HEK293 (cell line): Measurements from ENCODE around the gene SCN7A.

Source experiments
- CTCF ChIA-PET: fragments of 350-600 bp; formaldehyde crosslinking; extraction: SDS; loops from one replicate; lab custom pipeline; 2021; ENCODE audit warnings: antibody characterized with exemption; lab: Yijun Ruan, JAX
- POLR2A ChIA-PET: fragments of 300-600 bp; formaldehyde crosslinking; extraction: SDS; loops from one replicate; lab custom pipeline; 2020; ENCODE audit warnings: antibody characterized with exemption, inconsistent platforms; lab: Yijun Ruan, JAX
- H3K27ac ChIP-seq: fragments of 200-500 bp; sonication (Bioruptor generic); 2 replicates; pipeline ENCODE4 v1.5.1; 2014; ENCODE audit warnings: low read depth, low read length, control low read depth, inconsistent platforms; ENCODE audit errors: extremely low read depth
- H3K36me3 ChIP-seq, 2 experiments: fragments of 200-500 bp in 1 of 2; sonication (Bioruptor generic) in 1 of 2; 1 replicate in 1 of 2; 2 replicates in 1 of 2; pipeline ENCODE4 v1.5.1; 2014 to 2017; ENCODE audit warnings: inconsistent platforms in 2 of 2, low read length in 2 of 2; ENCODE audit not compliant: control insufficient read depth in 2 of 2, insufficient read depth in 1 of 2
- H3K4me1 ChIP-seq: fragments of 200-500 bp; sonication (Bioruptor generic); 2 replicates; pipeline ENCODE4 v1.5.1; 2014; ENCODE audit warnings: mild to moderate bottlenecking, low read length, inconsistent platforms; ENCODE audit not compliant: control insufficient read depth, insufficient read depth
- H3K4me3 ChIP-seq: 2 replicates; pipeline ENCODE4 v1.5.1; 2011; ENCODE audit warnings: low read depth, mild to moderate bottlenecking, control low read depth, low read length, moderate library complexity
- H3K9me3 ChIP-seq: fragments of 200-500 bp; sonication (Bioruptor generic); 2 replicates; pipeline ENCODE4 v1.5.1; 2014; ENCODE audit warnings: low read depth, low read length, inconsistent platforms; ENCODE audit not compliant: control insufficient read depth, insufficient read depth
- CTCF ChIP-seq: fragments of 450-650 bp; formaldehyde crosslinking; IDR thresholded peaks from 2 replicates; pipeline ENCODE4 v1.5.1; 2016; ENCODE audit warnings: missing biosample characterization, missing genetic modification characterization
- GFI1B ChIP-seq: fragments of 450-650 bp; formaldehyde crosslinking; IDR thresholded peaks from 2 replicates; pipeline ENCODE4 v1.5.1; 2016; ENCODE audit warnings: missing biosample characterization, missing genetic modification characterization
- GLIS1 ChIP-seq: fragments of 450-650 bp; formaldehyde crosslinking; IDR thresholded peaks from 2 replicates; pipeline ENCODE4 v1.5.1; 2016; ENCODE audit warnings: missing biosample characterization, missing genetic modification characterization
- INSM2 ChIP-seq: fragments of 450-650 bp; formaldehyde crosslinking; IDR thresholded peaks from 2 replicates; pipeline ENCODE4 v1.5.1; 2016; ENCODE audit warnings: missing biosample characterization, missing genetic modification characterization
- KLF8 ChIP-seq: fragments of 450-650 bp; formaldehyde crosslinking; IDR thresholded peaks from 2 replicates; pipeline ENCODE4 v1.5.1; 2016; ENCODE audit warnings: missing biosample characterization, missing genetic modification characterization
- OVOL3 ChIP-seq: fragments of 450-650 bp; formaldehyde crosslinking; IDR thresholded peaks from 2 replicates; pipeline ENCODE4 v1.5.1; 2016; ENCODE audit warnings: missing biosample characterization, missing genetic modification characterization
- SCRT2 ChIP-seq: fragments of 450-650 bp; formaldehyde crosslinking; IDR thresholded peaks from 2 replicates; pipeline ENCODE4 v1.5.1; 2016; ENCODE audit warnings: missing biosample characterization, missing genetic modification characterization
- SP7 ChIP-seq: fragments of 450-650 bp; formaldehyde crosslinking; IDR thresholded peaks from 2 replicates; pipeline ENCODE4 v1.5.1; 2016; ENCODE audit warnings: missing biosample characterization, missing genetic modification characterization
- TRIM28 ChIP-seq: IDR thresholded peaks from 2 replicates; pipeline ENCODE4 v1.6.1; 2011; ENCODE audit warnings: low read length, control low read depth, borderline replicate concordance
- ZBTB26 ChIP-seq: fragments of 450-650 bp; formaldehyde crosslinking; optimal IDR thresholded peaks from 2 replicates; pipeline ENCODE3; 2016; ENCODE audit warnings: missing biosample characterization, mild to moderate bottlenecking, missing genetic modification characterization
- ZBTB7A ChIP-seq: fragments of 450-650 bp; formaldehyde crosslinking; IDR thresholded peaks from 2 replicates; pipeline ENCODE4 v1.5.1; 2016; ENCODE audit warnings: low read depth, missing biosample characterization, missing genetic modification characterization
- ZNF10 ChIP-seq: fragments of 450-650 bp; formaldehyde crosslinking; IDR thresholded peaks from 2 replicates; pipeline ENCODE4 v1.5.1; 2017; ENCODE audit warnings: missing biosample characterization, missing genetic modification characterization
- ZNF114 ChIP-seq: fragments of 450-650 bp; formaldehyde crosslinking; IDR thresholded peaks from 2 replicates; pipeline ENCODE4 v1.5.0; 2017; ENCODE audit warnings: missing biosample characterization, missing genetic modification characterization
- ZNF16 ChIP-seq: fragments of 450-650 bp; formaldehyde crosslinking; IDR thresholded peaks from 2 replicates; pipeline ENCODE4 v1.5.1; 2016; ENCODE audit warnings: low read depth, missing biosample characterization, missing genetic modification characterization
- ZNF2 ChIP-seq: fragments of 450-650 bp; formaldehyde crosslinking; IDR thresholded peaks from 2 replicates; pipeline ENCODE4 v1.5.1; 2016; ENCODE audit warnings: missing biosample characterization, missing genetic modification characterization
- ZNF239 ChIP-seq: fragments of 450-650 bp; formaldehyde crosslinking; IDR thresholded peaks from 2 replicates; pipeline ENCODE4 v1.5.1; 2016; ENCODE audit warnings: missing biosample characterization, missing genetic modification characterization
- ZNF266 ChIP-seq: fragments of 450-650 bp; formaldehyde crosslinking; IDR thresholded peaks from 2 replicates; pipeline ENCODE4 v1.5.1; 2016; ENCODE audit warnings: missing biosample characterization, missing genetic modification characterization, low read depth
- ZNF362 ChIP-seq: fragments of 450-650 bp; formaldehyde crosslinking; IDR thresholded peaks from 2 replicates; pipeline ENCODE4 v1.5.1; 2016; ENCODE audit warnings: missing biosample characterization, missing genetic modification characterization
- ZNF394 ChIP-seq: fragments of 450-650 bp; formaldehyde crosslinking; IDR thresholded peaks from 2 replicates; pipeline ENCODE4 v1.5.1; 2016; ENCODE audit warnings: missing biosample characterization, missing genetic modification characterization, mild to moderate bottlenecking, moderate library complexity, borderline replicate concordance
- ZNF514 ChIP-seq: fragments of 450-650 bp; formaldehyde crosslinking; IDR thresholded peaks from 2 replicates; pipeline ENCODE4 v1.5.1; 2016; ENCODE audit warnings: missing biosample characterization, missing genetic modification characterization
- ZNF621 ChIP-seq: fragments of 450-650 bp; formaldehyde crosslinking; IDR thresholded peaks from 2 replicates; pipeline ENCODE4 v1.5.1; 2017; ENCODE audit warnings: missing biosample characterization, missing genetic modification characterization
- ZNF654 ChIP-seq: fragments of 450-650 bp; formaldehyde crosslinking; IDR thresholded peaks from 2 replicates; pipeline ENCODE4 v1.5.1; 2016; ENCODE audit warnings: low read depth, missing biosample characterization, missing genetic modification characterization
- ZNF692 ChIP-seq: fragments of 450-650 bp; formaldehyde crosslinking; IDR thresholded peaks from 2 replicates; pipeline ENCODE4 v1.5.1; 2016; ENCODE audit warnings: missing biosample characterization, missing genetic modification characterization
- ZNF701 ChIP-seq: fragments of 450-650 bp; formaldehyde crosslinking; IDR thresholded peaks from 2 replicates; pipeline ENCODE4 v1.5.1; 2016; ENCODE audit warnings: missing biosample characterization, missing genetic modification characterization
- ZNF704 ChIP-seq: fragments of 450-650 bp; formaldehyde crosslinking; IDR thresholded peaks from 2 replicates; pipeline ENCODE4 v1.5.1; 2016; ENCODE audit warnings: missing biosample characterization, missing genetic modification characterization

The SCN7A gene

GRCh38 chr2:166364476-166365161 lies 129.4 kb downstream of the SCN7A start:
- H3K4me3 ChIP-seq, result no peak overlapping the region
- peaks cover 8% of the 10 kb centered on the region for H3K4me1 ChIP-seq
- ChIA-PET POLR2A (no interaction called here), CTCF (interaction anchor here (2.0 kb wide), 1 partner anchor 20 kb away, joined by 11 read pairs; no protein-coding TSS in a partner anchor)
- H3K9me3 ChIP-seq, result no peaks in the 10 kb centered on the region
- no peak overlapping the region for H3K27ac ChIP-seq
- TF ChIP-seq INSM2 (tag by site-specific recombination) (no peak), ZNF701 (tag by site-specific recombination) (no peak), ZNF692 (tag by site-specific recombination) (no peak), KLF8 (tag by site-specific recombination) (no peak), ZNF621 (tag by site-specific recombination) (no peak), ZBTB26 (no peak), ZNF16 (tag by site-specific recombination) (no peak), ZNF394 (tag by site-specific recombination) (no peak), ZNF114 (no peak), OVOL3 (tag by site-specific recombination) (no peak), ZBTB7A (tag by site-specific recombination) (no peak), ZNF10 (tag by site-specific recombination) (no peak), ZNF704 (tag by site-specific recombination) (no peak), ZNF514 (tag by site-specific recombination) (no peak), ZNF239 (tag by site-specific recombination) (no peak), ZNF266 (no peak), TRIM28 (no peak), SP7 (tag by site-specific recombination) (no peak)
- no peaks in the 10 kb centered on the region for H3K36me3 ChIP-seq

GRCh38 chr2:166361351-166362153 lies 132.5 kb downstream of the SCN7A start:
- H3K4me3 ChIP-seq, result no peak overlapping the region
- H3K36me3 ChIP-seq, result no peaks in the 10 kb centered on the region
- H3K9me3 ChIP-seq, result no peaks in the 10 kb centered on the region
- CTCF ChIA-PET, result interaction anchor here (0.6 to 3.0 kb wide), 30 partner anchors 10 to 1150 kb away, joined by 3 to 25 read pairs (median 4); partner anchors contain the start of gene SCN9A
- H3K4me1 ChIP-seq, result peaks cover 8% of the 10 kb centered on the region
- POLR2A ChIA-PET, result no interaction called here
- H3K27ac ChIP-seq, result no peak overlapping the region
- TF ChIP-seq GFI1B, result no peak
- TF ChIP-seq ZNF362, result no peak
- peak; percentile 40 for TF ChIP-seq ZNF654 (tag by site-specific recombination)
- TF ChIP-seq ZNF2 (tag by site-specific recombination), result no peak
- TF ChIP-seq SCRT2 (tag by site-specific recombination), result peak; percentile 41; the same call in 1 of the 2 replicates
- TF ChIP-seq GLIS1 (tag by site-specific recombination), result no peak
- TF ChIP-seq CTCF (tag by site-specific recombination), result peak; percentile 24; the same call in 1 of the 2 replicates
